HepG2 (cell line): ENCODE data around the gene YIF1A.

Experiments used
- BRCA1 ChIP-seq: sonication (generic); formaldehyde crosslinking; IDR thresholded peaks from 2 replicates; pipeline ENCODE4 v1.4.0; 2020; ENCODE audit warnings: missing genetic modification reagents
- BRD4 ChIP-seq: sonication (generic); formaldehyde crosslinking; IDR thresholded peaks from 2 replicates; pipeline ENCODE4 v1.4.0; 2020; ENCODE audit warnings: missing genetic modification reagents
- CTCF ChIP-seq: sonication (generic); formaldehyde crosslinking; IDR thresholded peaks from 2 replicates; pipeline ENCODE4 v1.5.0; 2020; ENCODE audit warnings: mild to moderate bottlenecking, missing genetic modification reagents, moderate library complexity
- HOMEZ ChIP-seq: IDR thresholded peaks from 2 replicates; pipeline ENCODE4 v1.6.1; 2016; ENCODE audit warnings: low read depth
- PHB2 ChIP-seq: fragments of 450-650 bp; IDR thresholded peaks from 2 replicates; pipeline ENCODE4 v1.6.1; 2018; ENCODE audit not compliant: partially characterized antibody
- POGZ ChIP-seq: sonication (generic); formaldehyde crosslinking; IDR thresholded peaks from 2 replicates; pipeline ENCODE4 v1.4.0; 2020; ENCODE audit warnings: mild to moderate bottlenecking, missing genetic modification reagents
- TAF1 ChIP-seq: sonication (generic); formaldehyde crosslinking; IDR thresholded peaks from 2 replicates; pipeline ENCODE4 v1.4.0; 2020; ENCODE audit warnings: missing genetic modification reagents
- UBTF ChIP-seq: sonication (generic); formaldehyde crosslinking; IDR thresholded peaks from 2 replicates; pipeline ENCODE4 v1.4.0; 2020; ENCODE audit warnings: mild to moderate bottlenecking, missing genetic modification reagents
- ZNF17 ChIP-seq: sonication (generic); formaldehyde crosslinking; IDR thresholded peaks from 2 replicates; pipeline ENCODE4 v1.5.0; 2020; ENCODE audit warnings: mild to moderate bottlenecking, missing genetic modification reagents
- ZZZ3 ChIP-seq: sonication (generic); formaldehyde crosslinking; IDR thresholded peaks from 2 replicates; pipeline ENCODE4 v1.4.0; 2020; ENCODE audit warnings: missing genetic modification reagents, mild to moderate bottlenecking, borderline replicate concordance

- TF ChIP-seq TAF1 (CRISPR knock-in tag): no peak
- no peak for TF ChIP-seq CTCF (CRISPR knock-in tag)
- TF ChIP-seq PHB2: no peak
- TF ChIP-seq POGZ (CRISPR knock-in tag): no peak
- TF ChIP-seq HOMEZ (CRISPR knock-in tag): no peak
- TF ChIP-seq ZZZ3 (CRISPR knock-in tag): no peak
- no peak for TF ChIP-seq UBTF (CRISPR knock-in tag)
- no peak for TF ChIP-seq BRD4 (CRISPR knock-in tag)
- TF ChIP-seq ZNF17 (CRISPR knock-in tag): no peak
- no peak for TF ChIP-seq BRCA1 (CRISPR knock-in tag)
Measured at GRCh38 chr11:66259225-66259624, 29.7 kb downstream of the YIF1A start.
